A673 (cell line): Measurements from ENCODE around the gene GPR156.

ENCODE experiments used
- CTCF ChIP-seq: fragments of 300-800, 200-600 bp; sonication (generic); conservative IDR thresholded peaks from 2 replicates; pipeline ENCODE4 v1.5.1; 2017; ENCODE audit warnings: low read depth, mild to moderate bottlenecking, antibody characterized with exemption, low read length, moderate library complexity, mixed read lengths
- EZH2 ChIP-seq: fragments of 200-600 bp; sonication (generic); IDR thresholded peaks from 2 replicates; pipeline ENCODE4 v1.6.1; 2017; ENCODE audit warnings: borderline replicate concordance, low read depth, mild to moderate bottlenecking, mixed read lengths, antibody characterized with exemption, low read length; ENCODE audit not compliant: poor library complexity, severe bottlenecking

- TF ChIP-seq EZH2 (no peak), CTCF (no peak)
Observed at GRCh38 chr3:120137548-120137947, 147.5 kb downstream of the GPR156 start.
